Fibroblast of lung (primary cell): Measurements from ENCODE around the gene ANKRD44. TPM values are rescaled to one million over a fixed set of nuclear protein-coding genes. Genes with fewer than 3 reads are reported as not detected.

ENCODE experiments used
- DNase-seq, 2 donors: peaks; one replicate each; pipeline versions ENCODE4 v3.0.0 to v3.0.0-alpha.2; 2010; ENCODE audit warnings: low read depth in 2 of 2
- H2AFZ ChIP-seq: 2 replicates; pipeline ENCODE4 v1.5.1; 2012; ENCODE audit warnings: low read length, control low read depth, inconsistent platforms
- H3K27ac ChIP-seq: 2 replicates; pipeline ENCODE4 v1.5.1; 2011; ENCODE audit warnings: low read length, control low read depth; ENCODE audit not compliant: insufficient read depth
- H3K27me3 ChIP-seq: 2 replicates; pipeline ENCODE4 v1.5.1; 2011; ENCODE audit warnings: mild to moderate bottlenecking, low read length; ENCODE audit not compliant: control insufficient read depth, insufficient read depth
- H3K36me3 ChIP-seq: 2 replicates; pipeline ENCODE4 v1.5.1; 2011; ENCODE audit warnings: low read length; ENCODE audit not compliant: control insufficient read depth, insufficient read depth
- H3K4me1 ChIP-seq: 2 replicates; pipeline ENCODE4 v1.5.1; 2011; ENCODE audit warnings: low read length; ENCODE audit not compliant: control insufficient read depth, insufficient read depth; ENCODE audit errors: extremely low read depth
- H3K4me2 ChIP-seq: 2 replicates; pipeline ENCODE4 v1.5.1; 2011; ENCODE audit warnings: low read length, control low read depth; ENCODE audit not compliant: insufficient read depth; ENCODE audit errors: extremely low read depth
- H3K4me3 ChIP-seq, 4 experiments: fragments of 200-600 bp in 1 of 4; sonication (generic) in 1 of 4; replicated peaks in 1 of 4; 2 replicates each; pipeline ENCODE4 v1.5.1; 2011 to 2016; ENCODE audit warnings: low read length in 4 of 4, low read depth in 3 of 4, mild to moderate bottlenecking in 3 of 4, control low read depth in 2 of 4, inconsistent platforms in 1 of 4, mixed read lengths in 1 of 4; ENCODE audit not compliant: insufficient read depth in 1 of 4; ENCODE audit errors: control extremely low read depth in 1 of 4
- H3K79me2 ChIP-seq: 2 replicates; pipeline ENCODE4 v1.5.1; 2012; ENCODE audit warnings: mild to moderate bottlenecking, low read length, inconsistent platforms; ENCODE audit not compliant: control insufficient read depth, insufficient read depth
- H3K9ac ChIP-seq: 2 replicates; pipeline ENCODE4 v1.5.1; 2011; ENCODE audit warnings: mild to moderate bottlenecking, low read length, control low read depth; ENCODE audit not compliant: insufficient read depth
- H3K9me3 ChIP-seq: 2 replicates; pipeline ENCODE4 v1.5.1; 2012; ENCODE audit warnings: low read depth, low read length; ENCODE audit not compliant: control insufficient read depth, insufficient read depth
- H4K20me1 ChIP-seq: 2 replicates; pipeline ENCODE4 v1.5.1; 2011; ENCODE audit warnings: low read length; ENCODE audit not compliant: control insufficient read depth, insufficient read depth; ENCODE audit errors: extremely low read depth
- EZH2 ChIP-seq: IDR thresholded peaks from 2 replicates; pipeline ENCODE4 v1.5.1; 2012; ENCODE audit warnings: low read length, control low read depth, mild to moderate bottlenecking; ENCODE audit errors: missing control alignments
- polyA plus RNA-seq, 2 donors: library from polyadenylated mRNA; depleted of rRNA in 1 of 2; stranded (reverse) in 1 of 2; unstranded in 1 of 2; fragments of >200 nt; gene quantifications; 2 replicates each; pipeline ENCODE4 v1.2.1, GENCODE V29; 2011 to 2012; ENCODE audit warnings: missing spikeins in 1 of 2
- total RNA-seq: library from RNA; depleted of rRNA; stranded (reverse); fragments of >200 nt; gene quantifications from 2 replicates; pipeline ENCODE4 v1.2.1, GENCODE V29; 2014
- TF ChIP-seq, protein P1 (sequence below), 2 donors: IDR thresholded peaks in 1 of 2; conservative IDR thresholded peaks in 1 of 2; 1 replicate in 1 of 2; 2 replicates in 1 of 2; pipeline ENCODE4 v1.5.1; 2011 to 2012; ENCODE audit warnings: low read length in 2 of 2, control low read depth in 1 of 2, inconsistent platforms in 1 of 2, low read depth in 1 of 2, mild to moderate bottlenecking in 1 of 2

ANKRD44 gene
- total and polyA plus RNA-seq, 2 donors (not counting 1 experiment from before 2014, with no cell fraction given): 7.6 to 9.7 TPM

DNA sequence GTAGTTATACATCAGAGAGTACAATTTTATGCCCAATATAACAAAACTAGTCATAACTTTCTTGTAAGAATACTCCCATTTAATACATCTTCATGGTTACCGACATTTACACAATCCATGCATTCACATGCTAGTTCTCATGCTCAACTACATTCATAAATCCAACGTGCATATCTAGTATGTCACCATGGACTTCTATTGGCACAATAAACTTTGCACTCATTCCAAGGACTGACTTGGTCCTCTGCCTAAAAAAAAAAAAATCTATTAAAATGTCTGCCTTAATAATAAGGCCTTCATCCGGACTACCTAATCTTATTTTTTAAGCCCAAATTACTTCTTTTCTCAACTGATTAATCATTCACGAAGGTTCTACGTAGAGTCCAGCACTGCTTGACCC is 276.3 kb downstream of the ANKRD44 start:
- H3K4me2 ChIP-seq: no peak overlapping the region

DNA sequence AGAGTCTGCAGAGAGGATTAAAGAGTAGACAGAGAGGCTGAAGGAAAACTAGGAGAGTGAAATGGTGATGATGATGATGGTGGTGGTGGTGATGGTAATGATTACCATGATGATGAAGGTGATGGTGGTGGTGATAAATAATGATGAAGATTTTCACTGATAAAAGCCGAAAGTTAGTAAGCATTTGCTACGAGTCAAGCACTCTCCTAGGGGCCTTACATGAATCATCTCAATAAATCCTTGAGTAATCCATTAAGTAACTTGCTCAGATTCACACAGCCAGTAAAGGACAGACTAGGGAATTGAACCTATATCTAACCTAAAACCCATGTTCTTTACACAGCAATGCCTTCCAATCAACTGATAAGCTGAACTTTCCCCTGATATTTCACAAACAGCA is 277.4 kb downstream of the ANKRD44 start:
- no peak overlapping the region for H3K27ac ChIP-seq
- H2AFZ ChIP-seq: no peak overlapping the region
- H3K4me2 ChIP-seq: no peak overlapping the region
- TF ChIP-seq, protein P1, sequence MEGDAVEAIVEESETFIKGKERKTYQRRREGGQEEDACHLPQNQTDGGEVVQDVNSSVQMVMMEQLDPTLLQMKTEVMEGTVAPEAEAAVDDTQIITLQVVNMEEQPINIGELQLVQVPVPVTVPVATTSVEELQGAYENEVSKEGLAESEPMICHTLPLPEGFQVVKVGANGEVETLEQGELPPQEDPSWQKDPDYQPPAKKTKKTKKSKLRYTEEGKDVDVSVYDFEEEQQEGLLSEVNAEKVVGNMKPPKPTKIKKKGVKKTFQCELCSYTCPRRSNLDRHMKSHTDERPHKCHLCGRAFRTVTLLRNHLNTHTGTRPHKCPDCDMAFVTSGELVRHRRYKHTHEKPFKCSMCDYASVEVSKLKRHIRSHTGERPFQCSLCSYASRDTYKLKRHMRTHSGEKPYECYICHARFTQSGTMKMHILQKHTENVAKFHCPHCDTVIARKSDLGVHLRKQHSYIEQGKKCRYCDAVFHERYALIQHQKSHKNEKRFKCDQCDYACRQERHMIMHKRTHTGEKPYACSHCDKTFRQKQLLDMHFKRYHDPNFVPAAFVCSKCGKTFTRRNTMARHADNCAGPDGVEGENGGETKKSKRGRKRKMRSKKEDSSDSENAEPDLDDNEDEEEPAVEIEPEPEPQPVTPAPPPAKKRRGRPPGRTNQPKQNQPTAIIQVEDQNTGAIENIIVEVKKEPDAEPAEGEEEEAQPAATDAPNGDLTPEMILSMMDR (conservative IDR thresholded peaks at IDR 0.05 in 1 of 2, IDR thresholded peaks at IDR 0.05 in 1 of 2; ENCODE audit: low read depth in 1 of 2, low read length in 2 of 2): no peak
- no peak for TF ChIP-seq EZH2
- no peaks in the 10 kb centered on the region for H3K9me3 ChIP-seq
- no peaks in the 10 kb centered on the region for H3K36me3 ChIP-seq
- no peaks in the 10 kb centered on the region for H3K27me3 ChIP-seq
- H4K20me1 ChIP-seq: no peaks in the 10 kb centered on the region
- no peaks in the 10 kb centered on the region for H3K4me1 ChIP-seq
- H3K9ac ChIP-seq: no peak overlapping the region
- H3K4me3 ChIP-seq: no peak overlapping the region
- no peaks in the 10 kb centered on the region for H3K79me2 ChIP-seq
- no peak for DNase-seq

More for the DNA sequence above, 276.3 kb downstream of the ANKRD44 start:
- H3K4me3 ChIP-seq: no peak overlapping the region
- H4K20me1 ChIP-seq: no peaks in the 10 kb centered on the region
- TF ChIP-seq, protein P1 (conservative IDR thresholded peaks at IDR 0.05 in 1 of 2, IDR thresholded peaks at IDR 0.05 in 1 of 2; ENCODE audit: low read depth in 1 of 2, low read length in 2 of 2): no peak
- no peak for TF ChIP-seq EZH2
- no peaks in the 10 kb centered on the region for H3K36me3 ChIP-seq
- H3K27me3 ChIP-seq: no peaks in the 10 kb centered on the region
- no peaks in the 10 kb centered on the region for H3K9me3 ChIP-seq
- DNase-seq: no peak
- H3K9ac ChIP-seq: no peak overlapping the region
- H3K79me2 ChIP-seq: no peaks in the 10 kb centered on the region
- no peak overlapping the region for H2AFZ ChIP-seq
- H3K27ac ChIP-seq: no peak overlapping the region
- no peaks in the 10 kb centered on the region for H3K4me1 ChIP-seq

DNA sequence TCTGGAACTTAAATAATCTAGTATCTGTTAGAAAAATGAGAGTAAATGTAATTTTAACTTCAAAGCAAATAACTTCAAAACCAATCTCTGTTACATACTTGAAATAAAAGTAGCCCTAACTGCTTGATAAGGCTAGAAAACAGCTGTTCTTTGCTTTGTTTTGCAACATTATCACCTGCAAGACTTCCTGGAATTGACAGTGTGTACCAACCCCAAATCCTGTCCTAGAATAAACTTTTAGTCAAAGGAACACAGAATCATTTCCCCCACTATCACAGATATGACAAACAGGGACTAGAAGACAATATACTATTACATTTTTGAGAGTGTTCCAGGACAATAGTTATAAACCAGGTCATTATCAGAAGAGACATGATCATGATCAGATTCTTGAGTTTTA is 278.8 kb downstream of the ANKRD44 start:
- H3K4me3 ChIP-seq: no peak overlapping the region
- H3K9ac ChIP-seq: no peak overlapping the region
- no peak for DNase-seq
- no peak overlapping the region for H3K4me2 ChIP-seq
- H2AFZ ChIP-seq: no peak overlapping the region
- H3K36me3 ChIP-seq: no peaks in the 10 kb centered on the region
- no peaks in the 10 kb centered on the region for H3K4me1 ChIP-seq
- no peak overlapping the region for H3K27ac ChIP-seq
- H3K79me2 ChIP-seq: no peaks in the 10 kb centered on the region
- TF ChIP-seq EZH2: no peak
- H4K20me1 ChIP-seq: no peaks in the 10 kb centered on the region
- no peaks in the 10 kb centered on the region for H3K27me3 ChIP-seq
- H3K9me3 ChIP-seq: no peaks in the 10 kb centered on the region
